Gastrocnemius medialis (tissue), 4 donors: ENCODE results near the gene ANKRD23.

Experiments used
- CTCF ChIP-seq, 5 experiments: fragments of 450-650 bp in 3 of 5; fragments of 200-600 bp in 2 of 5; sonication (generic) in 2 of 5; IDR thresholded peaks in 4 of 5; conservative IDR thresholded peaks in 1 of 5; 1 replicate in 4 of 5; 2 replicates in 1 of 5; pipeline ENCODE4 v1.5.1; 2016 to 2019; ENCODE audit warnings: antibody characterized with exemption in 5 of 5, mild to moderate bottlenecking in 3 of 5, moderate library complexity in 3 of 5
- POLR2A ChIP-seq, 2 donors: fragments of 450-650 bp; IDR thresholded peaks; one replicate each; pipeline ENCODE4 v1.6.1; 2017; ENCODE audit warnings: antibody characterized with exemption in 2 of 2, mild to moderate bottlenecking in 2 of 2, moderate library complexity in 2 of 2

- TF ChIP-seq CTCF (IDR thresholded peaks at IDR 0.05 in 4 of 5, conservative IDR thresholded peaks at IDR 0.05 in 1 of 5) (no peak), POLR2A (IDR thresholded peaks at IDR 0.05) (no peak)
These were observed 35.8 kb upstream of the ANKRD23 start for GRCh38 chr2:96879545-96880040.
